GM10266 (cell line): ENCODE results near the gene BFSP1.

Experiments used
- DNase-seq: peaks from one replicate; pipeline ENCODE4 v3.0.0; 2012; ENCODE audit errors: extremely low spot score
- CTCF ChIP-seq: IDR thresholded peaks from 2 replicates; pipeline ENCODE4 v1.5.1; 2012; ENCODE audit warnings: mild to moderate bottlenecking, low read depth; ENCODE audit not compliant: control insufficient read depth, insufficient read depth; ENCODE audit errors: missing control alignments

The BFSP1 gene

GRCh38 chr20:17457079-17457478 is 74.1 kb downstream of the BFSP1 start:
- TF ChIP-seq CTCF = no peak

GRCh38 chr20:17456279-17456678 is 74.9 kb downstream of the BFSP1 start:
- DNase-seq = no peak
- TF ChIP-seq CTCF = no peak

More at GRCh38 chr20:17457079-17457478, 74.1 kb downstream of the BFSP1 start:
- DNase-seq = no peak

- no peak for TF ChIP-seq CTCF
- no peak for DNase-seq
Measured at GRCh38 chr20:17453592-17453991, 77.6 kb downstream of the BFSP1 start.

GRCh38 chr20:17452441-17452840 is 78.7 kb downstream of the BFSP1 start:
- DNase-seq = no peak
- TF ChIP-seq CTCF = no peak

GRCh38 chr20:17449031-17449430 is 82.1 kb downstream of the BFSP1 start:
- DNase-seq = no peak
- TF ChIP-seq CTCF = no peak

GRCh38 chr20:17448071-17448470 is 83.1 kb downstream of the BFSP1 start:
- TF ChIP-seq CTCF = no peak
- DNase-seq = no peak

GRCh38 chr20:17446171-17446570 is 85.0 kb downstream of the BFSP1 start:
- TF ChIP-seq CTCF = no peak
- no peak for DNase-seq
